Measurements from ENCODE around the gene LIN7A. TPM values are rescaled to one million over a fixed set of nuclear protein-coding genes. Genes with fewer than 3 reads are reported as not detected.

Gene LIN7A
- total and polyA plus RNA-seq, 2 donors (not counting 1 experiment from before 2014, with no cell fraction given): 22.8 to 35.3 TPM

DNA sequence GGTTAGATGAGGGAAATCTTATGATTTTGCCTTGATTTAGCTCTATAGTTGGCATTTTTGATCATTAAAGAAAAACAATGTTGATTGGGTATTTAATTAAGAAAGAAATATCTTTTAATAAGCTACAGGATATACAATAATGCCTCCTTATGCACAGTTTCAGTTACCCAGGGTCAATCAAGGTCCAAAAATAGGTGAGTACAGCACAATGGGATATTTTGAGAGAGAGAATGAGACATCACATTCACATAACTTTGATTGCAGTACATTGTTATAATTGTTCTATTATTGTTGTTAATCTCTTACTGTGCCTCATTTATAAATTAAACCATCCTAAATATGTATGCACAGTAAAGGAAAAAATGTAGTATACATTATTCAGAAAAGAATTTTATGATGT, 118.9 kb downstream of the LIN7A start:
- DNase-seq (ENCODE audit: low read depth in 2 of 2): no peak
- H3K4me1 ChIP-seq (ENCODE audit: control insufficient read depth, extremely low read depth, insufficient read depth, low read length): peaks cover 2% of the 10 kb centered on the region
- H3K36me3 ChIP-seq (ENCODE audit: control insufficient read depth, insufficient read depth, low read length): no peaks in the 10 kb centered on the region
- no peaks in the 10 kb centered on the region for H3K9me3 ChIP-seq (ENCODE audit: control insufficient read depth, insufficient read depth, low read depth, low read length)
- H3K4me3 ChIP-seq (replicated peaks in 1 of 4; ENCODE audit: control extremely low read depth in 1 of 4, insufficient read depth in 1 of 4, low read depth in 3 of 4, low read length in 4 of 4): no peak overlapping the region
- TF ChIP-seq EZH2 (IDR thresholded peaks at IDR 0.05; ENCODE audit: low read length, missing control alignments) (no peak), CTCF (conservative IDR thresholded peaks at IDR 0.05 in 1 of 2, IDR thresholded peaks at IDR 0.05 in 1 of 2; ENCODE audit: low read depth in 1 of 2, low read length in 2 of 2) (no peak)
- no peak overlapping the region for H3K9ac ChIP-seq (ENCODE audit: insufficient read depth, low read length)
- no peaks in the 10 kb centered on the region for H3K79me2 ChIP-seq (ENCODE audit: control insufficient read depth, insufficient read depth, low read length)
- H3K27ac ChIP-seq (ENCODE audit: insufficient read depth, low read length): no peak overlapping the region
- H3K4me2 ChIP-seq (ENCODE audit: extremely low read depth, insufficient read depth, low read length): no peak overlapping the region
- H3K27me3 ChIP-seq (ENCODE audit: control insufficient read depth, insufficient read depth, low read length): no peaks in the 10 kb centered on the region
- no peaks in the 10 kb centered on the region for H4K20me1 ChIP-seq (ENCODE audit: control insufficient read depth, extremely low read depth, insufficient read depth, low read length)
- H2AFZ ChIP-seq (ENCODE audit: low read length): no peak overlapping the region

GRCh38 chr12:80815351-80815750, 122.4 kb downstream of the LIN7A start:
- Histone ChIP-seq H2AFZ (ENCODE audit: low read length) (no peak overlapping the region), H3K4me3 (replicated peaks in 1 of 4; ENCODE audit: control extremely low read depth in 1 of 4, insufficient read depth in 1 of 4, low read depth in 3 of 4, low read length in 4 of 4) (no peak overlapping the region), H3K36me3 (ENCODE audit: control insufficient read depth, insufficient read depth, low read length) (no peaks in the 10 kb centered on the region), H3K9ac (ENCODE audit: insufficient read depth, low read length) (no peak overlapping the region), H3K79me2 (ENCODE audit: control insufficient read depth, insufficient read depth, low read length) (no peaks in the 10 kb centered on the region), H3K27me3 (ENCODE audit: control insufficient read depth, insufficient read depth, low read length) (no peaks in the 10 kb centered on the region), H4K20me1 (ENCODE audit: control insufficient read depth, extremely low read depth, insufficient read depth, low read length) (no peaks in the 10 kb centered on the region), H3K4me2 (ENCODE audit: extremely low read depth, insufficient read depth, low read length) (peak overlapping the region; percentile 45), H3K4me1 (ENCODE audit: control insufficient read depth, extremely low read depth, insufficient read depth, low read length) (peaks cover 2% of the 10 kb centered on the region), H3K9me3 (ENCODE audit: control insufficient read depth, insufficient read depth, low read depth, low read length) (no peaks in the 10 kb centered on the region), H3K27ac (ENCODE audit: insufficient read depth, low read length) (no peak overlapping the region)
- peak in 1 of 2 donors; percentile 56 for DNase-seq (ENCODE audit: low read depth in 2 of 2)
- TF ChIP-seq CTCF (conservative IDR thresholded peaks at IDR 0.05 in 1 of 2, IDR thresholded peaks at IDR 0.05 in 1 of 2; ENCODE audit: low read depth in 1 of 2, low read length in 2 of 2) (no peak), EZH2 (IDR thresholded peaks at IDR 0.05; ENCODE audit: low read length, missing control alignments) (no peak)

GRCh38 chr12:80814453-80814852, 123.3 kb downstream of the LIN7A start:
- no peak for DNase-seq (ENCODE audit: low read depth in 2 of 2)
- Histone ChIP-seq H3K4me3 (replicated peaks in 1 of 4; ENCODE audit: control extremely low read depth in 1 of 4, insufficient read depth in 1 of 4, low read depth in 3 of 4, low read length in 4 of 4) (no peak overlapping the region), H3K27ac (ENCODE audit: insufficient read depth, low read length) (no peak overlapping the region), H3K9ac (ENCODE audit: insufficient read depth, low read length) (no peak overlapping the region), H3K27me3 (ENCODE audit: control insufficient read depth, insufficient read depth, low read length) (no peaks in the 10 kb centered on the region), H2AFZ (ENCODE audit: low read length) (no peak overlapping the region), H3K79me2 (ENCODE audit: control insufficient read depth, insufficient read depth, low read length) (no peaks in the 10 kb centered on the region), H3K9me3 (ENCODE audit: control insufficient read depth, insufficient read depth, low read depth, low read length) (no peaks in the 10 kb centered on the region), H3K36me3 (ENCODE audit: control insufficient read depth, insufficient read depth, low read length) (no peaks in the 10 kb centered on the region), H3K4me1 (ENCODE audit: control insufficient read depth, extremely low read depth, insufficient read depth, low read length) (peaks cover 2% of the 10 kb centered on the region), H4K20me1 (ENCODE audit: control insufficient read depth, extremely low read depth, insufficient read depth, low read length) (no peaks in the 10 kb centered on the region), H3K4me2 (ENCODE audit: extremely low read depth, insufficient read depth, low read length) (no peak overlapping the region)
- TF ChIP-seq EZH2 (IDR thresholded peaks at IDR 0.05; ENCODE audit: low read length, missing control alignments) (no peak), CTCF (conservative IDR thresholded peaks at IDR 0.05 in 1 of 2, IDR thresholded peaks at IDR 0.05 in 1 of 2; ENCODE audit: low read depth in 1 of 2, low read length in 2 of 2) (no peak)
